T-helper 2 cell treated with Interferon-gamma antibody and Interleukin-4, amounts not matched to agents 5 μg/mL and 100 μg/mL, for 36 hours (primary cell): ENCODE results near the gene DDX17.
"Not testable (repeated sequence)": the region's sequence is repeated elsewhere in the genome, so short reads cannot be mapped to it uniquely, and the experiment has no call there.

Experiments used
- DNase-seq: peaks from one replicate; pipeline ENCODE4 v3.0.0; 2021; ENCODE audit warnings: low spot score
- H3K27ac Mint-ChIP-seq: one replicate; pipeline ENCODE4 v1.8.0; 2021; ENCODE audit warnings: mild to moderate bottlenecking, mixed read lengths
- H3K27me3 Mint-ChIP-seq: one replicate; pipeline ENCODE4 v1.8.0; 2021; ENCODE audit warnings: low read depth, mixed read lengths
- H3K36me3 Mint-ChIP-seq: one replicate; pipeline ENCODE4 v1.8.0; 2021; ENCODE audit warnings: low read depth, mixed read lengths
- H3K4me1 Mint-ChIP-seq: one replicate; pipeline ENCODE4 v1.8.0; 2021; ENCODE audit warnings: low read depth, mixed read lengths
- H3K4me3 Mint-ChIP-seq: one replicate; pipeline ENCODE4 v1.8.0; 2022; ENCODE audit warnings: mild to moderate bottlenecking, moderate library complexity, mixed read lengths
- H3K9me3 Mint-ChIP-seq: one replicate; pipeline ENCODE4 v1.8.0; 2021; ENCODE audit warnings: mixed read lengths

The DDX17 gene

GRCh38 chr22:38484244-38484643 is 21.9 kb downstream of the DDX17 start:
- Mint-ChIP-seq H3K4me3 (no peak overlapping the region), H3K4me1 (peaks cover 19% of the 10 kb centered on the region), H3K9me3 (no peaks in the 10 kb centered on the region), H3K27me3 (no peaks in the 10 kb centered on the region), H3K27ac (no peak overlapping the region), H3K36me3 (peaks cover 74% of the 10 kb centered on the region)
- DNase-seq, result no peak

GRCh38 chr22:38482662-38483308 is 23.3 kb downstream of the DDX17 start:
- peaks cover 63% of the 10 kb centered on the region for H3K36me3 Mint-ChIP-seq
- H3K27me3 Mint-ChIP-seq, result no peaks in the 10 kb centered on the region
- DNase-seq, result no peak
- no peak overlapping the region for H3K27ac Mint-ChIP-seq
- no peak overlapping the region for H3K4me3 Mint-ChIP-seq
- H3K9me3 Mint-ChIP-seq, result no peaks in the 10 kb centered on the region
- peaks cover 13% of the 10 kb centered on the region for H3K4me1 Mint-ChIP-seq

DNA sequence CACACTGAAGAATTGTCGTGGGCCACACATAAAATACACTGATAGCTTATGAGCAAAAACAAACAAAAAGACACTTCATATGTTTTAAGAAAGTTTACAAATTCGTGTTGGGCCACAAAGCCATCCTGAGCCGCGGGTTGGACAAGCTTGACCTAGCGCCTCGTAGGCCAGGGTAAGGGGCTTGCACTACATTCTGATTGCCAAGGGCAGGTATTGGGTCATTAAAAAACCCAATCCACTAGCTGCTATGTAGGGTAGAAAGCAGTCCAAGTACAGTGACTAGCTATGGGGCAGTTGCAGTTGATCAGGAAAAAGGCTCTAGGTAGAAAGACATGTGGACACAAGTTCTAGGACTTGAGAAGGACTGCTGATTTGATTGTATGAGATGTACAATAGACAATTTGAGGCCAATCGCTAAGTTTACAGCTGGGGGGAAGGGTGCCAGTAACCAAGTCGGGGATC is 24.2 kb downstream of the DDX17 start:
- H3K9me3 Mint-ChIP-seq, result no peaks in the 10 kb centered on the region
- no peaks in the 10 kb centered on the region for H3K27me3 Mint-ChIP-seq
- DNase-seq, result no peak
- no peak overlapping the region for H3K27ac Mint-ChIP-seq
- peaks cover 12% of the 10 kb centered on the region for H3K4me1 Mint-ChIP-seq
- no peak overlapping the region for H3K4me3 Mint-ChIP-seq
- H3K36me3 Mint-ChIP-seq, result peaks cover 58% of the 10 kb centered on the region

DNA sequence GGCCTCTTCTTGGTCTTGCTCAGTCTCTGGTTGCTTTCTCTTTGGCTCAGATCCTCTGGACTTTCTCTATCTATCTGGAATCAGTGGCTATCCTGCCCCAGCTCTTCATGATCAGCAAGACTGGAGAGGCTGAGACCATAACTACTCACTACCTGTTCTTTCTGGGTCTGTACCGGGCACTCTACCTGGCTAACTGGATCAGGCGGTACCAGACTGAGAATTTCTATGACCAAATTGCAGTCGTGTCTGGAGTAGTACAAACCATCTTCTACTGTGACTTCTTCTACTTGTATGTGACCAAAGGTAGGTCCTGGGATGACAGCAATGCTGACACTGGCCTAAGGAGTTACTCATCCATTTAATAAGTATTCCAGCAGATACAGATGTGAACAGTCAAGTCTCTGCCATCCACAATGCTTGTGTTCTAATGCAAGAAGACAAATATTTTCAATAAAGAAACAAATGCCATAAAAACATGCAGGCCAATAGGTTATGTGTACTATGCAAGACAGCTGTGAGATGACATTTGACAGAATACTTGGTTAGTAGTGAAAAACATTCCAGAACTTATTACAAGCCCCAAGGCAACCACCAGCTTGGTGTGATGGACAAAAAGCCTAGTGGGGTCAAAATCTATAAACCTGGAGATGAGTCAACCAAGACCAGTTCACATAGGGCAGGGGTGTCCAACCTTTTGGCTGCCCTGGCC is 24.8 kb downstream of the DDX17 start:
- no peak for DNase-seq
- Mint-ChIP-seq H3K27me3 (no peaks in the 10 kb centered on the region), H3K27ac (no peak overlapping the region), H3K36me3 (peaks cover 52% of the 10 kb centered on the region), H3K4me3 (no peak overlapping the region), H3K4me1 (peaks cover 10% of the 10 kb centered on the region), H3K9me3 (no peaks in the 10 kb centered on the region)

GRCh38 chr22:38479096-38479837 is 26.8 kb downstream of the DDX17 start:
- H3K36me3 Mint-ChIP-seq, result peaks cover 36% of the 10 kb centered on the region
- H3K27me3 Mint-ChIP-seq, result peaks cover 2% of the 10 kb centered on the region
- no peak overlapping the region for H3K27ac Mint-ChIP-seq
- no peak for DNase-seq
- H3K4me3 Mint-ChIP-seq, result no peak overlapping the region
- H3K9me3 Mint-ChIP-seq, result no peaks in the 10 kb centered on the region
- peaks cover 4% of the 10 kb centered on the region for H3K4me1 Mint-ChIP-seq

- DNase-seq, result no peak
- H3K27me3 Mint-ChIP-seq, result peaks cover 2% of the 10 kb centered on the region
- H3K4me3 Mint-ChIP-seq, result no peak overlapping the region
- no peaks in the 10 kb centered on the region for H3K9me3 Mint-ChIP-seq
- no peak overlapping the region for H3K27ac Mint-ChIP-seq
- H3K4me1 Mint-ChIP-seq, result no peaks in the 10 kb centered on the region
- peaks cover 20% of the 10 kb centered on the region for H3K36me3 Mint-ChIP-seq
Observed at GRCh38 chr22:38477585-38477984, 28.5 kb downstream of the DDX17 start.

DNA sequence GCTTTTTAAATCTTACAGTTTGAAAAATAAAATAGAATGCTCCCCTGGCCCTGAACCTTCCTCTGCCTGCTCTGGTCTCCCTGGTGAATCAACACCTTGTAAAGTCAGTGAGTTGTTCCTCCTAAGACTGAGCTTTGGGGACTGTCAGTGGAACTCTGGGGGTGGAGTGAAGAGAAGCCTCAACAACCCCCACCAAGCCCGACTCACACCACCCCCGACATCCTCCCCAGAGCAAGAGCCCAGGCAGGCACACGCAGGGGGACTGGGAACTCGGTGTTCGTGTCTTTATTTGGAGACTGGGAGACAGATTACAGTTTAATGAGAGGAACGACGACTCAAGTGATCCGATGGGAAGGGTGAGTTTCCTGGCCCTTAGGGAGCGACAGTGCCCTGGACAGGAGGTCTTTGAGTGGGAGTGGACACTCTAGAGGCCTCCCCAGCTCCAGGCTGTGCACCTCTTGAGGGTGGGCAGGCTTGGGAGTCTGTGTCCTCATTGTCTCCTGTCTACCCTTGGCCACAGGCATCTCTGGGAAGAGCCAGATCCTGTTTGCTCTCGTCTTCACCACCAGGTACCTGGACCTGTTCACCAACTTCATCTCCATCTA is 32.0 kb downstream of the DDX17 start:
- H3K9me3 Mint-ChIP-seq, result no peaks in the 10 kb centered on the region
- H3K4me1 Mint-ChIP-seq, result no peaks in the 10 kb centered on the region
- H3K4me3 Mint-ChIP-seq, result no peak overlapping the region
- no peaks in the 10 kb centered on the region for H3K36me3 Mint-ChIP-seq
- no peak overlapping the region for H3K27ac Mint-ChIP-seq
- no peak for DNase-seq
- peaks cover 2% of the 10 kb centered on the region for H3K27me3 Mint-ChIP-seq

DNA sequence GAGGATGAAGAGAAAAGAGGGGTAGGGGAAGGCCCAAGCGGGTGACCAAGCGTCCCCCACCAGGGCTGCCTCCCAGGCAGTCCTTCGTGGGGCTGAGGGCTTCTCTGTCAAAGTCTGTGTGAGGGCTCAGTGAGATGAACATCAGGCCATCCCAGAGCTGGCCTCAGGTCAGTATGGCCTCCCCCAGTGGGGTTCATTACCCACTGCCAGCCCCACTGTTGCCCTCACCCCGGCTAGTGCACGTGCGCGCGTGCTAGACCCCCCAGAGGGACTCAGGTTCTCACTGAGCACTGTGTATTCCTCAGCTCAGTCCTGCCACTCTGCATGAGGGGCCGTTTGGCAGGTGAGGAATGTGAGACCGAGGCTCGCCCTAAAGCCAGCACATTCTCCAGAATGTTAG is 34.9 kb downstream of the DDX17 start:
- H3K9me3 Mint-ChIP-seq, result no peaks in the 10 kb centered on the region
- H3K4me1 Mint-ChIP-seq, result peaks cover 8% of the 10 kb centered on the region
- no peak overlapping the region for H3K4me3 Mint-ChIP-seq
- DNase-seq, result no peak
- no peaks in the 10 kb centered on the region for H3K36me3 Mint-ChIP-seq
- peaks cover 14% of the 10 kb centered on the region for H3K27me3 Mint-ChIP-seq
- H3K27ac Mint-ChIP-seq, result no peak overlapping the region

GRCh38 chr22:38470179-38470578 is 35.9 kb downstream of the DDX17 start:
- H3K27me3 Mint-ChIP-seq, result peaks cover 23% of the 10 kb centered on the region
- not testable (repeated sequence) for H3K27ac Mint-ChIP-seq, DNase-seq, H3K4me3 Mint-ChIP-seq, H3K36me3 Mint-ChIP-seq, H3K4me1 Mint-ChIP-seq, H3K9me3 Mint-ChIP-seq

DNA sequence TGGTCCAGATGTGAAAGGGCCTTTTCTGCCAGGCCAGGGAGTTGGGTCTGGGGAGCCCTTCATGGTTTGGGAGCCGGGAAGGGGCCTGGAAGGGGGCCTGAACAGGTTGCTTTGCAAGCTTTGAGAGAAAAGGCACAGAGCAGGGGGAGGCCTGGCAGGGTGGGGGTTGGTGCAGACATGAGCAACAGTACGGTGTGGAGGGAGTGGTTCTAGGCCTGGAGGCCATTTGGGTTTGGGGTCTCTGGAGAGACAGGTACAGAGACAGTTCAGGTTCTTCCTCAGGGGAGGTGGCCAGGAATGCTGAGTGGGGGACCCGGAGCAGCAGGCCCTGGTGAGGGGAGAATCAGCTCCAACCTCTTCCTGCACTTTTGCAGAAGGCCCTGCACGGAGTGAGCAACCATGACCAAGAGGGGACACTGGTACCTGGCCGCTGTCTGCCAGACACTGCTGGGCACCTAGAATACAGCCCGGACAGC is 36.8 kb downstream of the DDX17 start:
- H3K27me3 Mint-ChIP-seq, result peaks cover 27% of the 10 kb centered on the region
- H3K4me3 Mint-ChIP-seq, result no peak overlapping the region
- no peak overlapping the region for H3K27ac Mint-ChIP-seq
- H3K36me3 Mint-ChIP-seq, result no peaks in the 10 kb centered on the region
- peaks cover 8% of the 10 kb centered on the region for H3K4me1 Mint-ChIP-seq
- no peak for DNase-seq
- no peaks in the 10 kb centered on the region for H3K9me3 Mint-ChIP-seq

GRCh38 chr22:38468443-38469305 is 37.4 kb downstream of the DDX17 start:
- H3K27ac Mint-ChIP-seq, result no peak overlapping the region
- H3K9me3 Mint-ChIP-seq, result no peaks in the 10 kb centered on the region
- H3K36me3 Mint-ChIP-seq, result no peaks in the 10 kb centered on the region
- peak overlapping the region; percentile 67 for H3K4me3 Mint-ChIP-seq
- peaks cover 8% of the 10 kb centered on the region for H3K4me1 Mint-ChIP-seq
- DNase-seq, result no peak
- peaks cover 33% of the 10 kb centered on the region for H3K27me3 Mint-ChIP-seq

DNA sequence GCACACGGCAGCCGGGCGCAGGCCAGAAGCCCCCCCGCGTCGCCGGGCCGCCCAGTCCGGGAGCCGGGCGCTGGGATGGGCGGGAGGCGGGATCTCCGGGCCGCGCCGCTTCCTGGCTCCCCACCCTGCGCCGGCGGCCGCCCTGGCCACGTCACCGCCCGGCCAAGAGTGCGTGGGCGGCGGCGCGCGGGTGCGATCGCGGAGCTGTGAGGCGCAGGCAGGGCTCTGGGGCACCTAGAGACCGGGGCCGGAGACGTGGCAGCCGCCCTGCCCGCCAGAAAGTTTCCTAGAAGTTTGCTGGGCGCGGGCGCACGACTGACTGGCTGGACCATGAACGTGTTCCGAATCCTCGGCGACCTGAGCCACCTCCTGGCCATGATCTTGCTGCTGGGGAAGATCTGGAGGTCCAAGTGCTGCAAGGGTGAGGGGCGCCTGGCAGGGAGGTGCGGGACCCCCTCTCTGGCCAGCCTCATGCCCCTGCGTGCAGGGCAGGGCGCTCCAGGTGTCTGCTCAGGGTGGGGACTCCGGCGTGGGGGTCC is 38.1 kb downstream of the DDX17 start, which contains the start of gene KDELR3:
TSS of gene KDELR3 (plus strand) at position 193 of the 539 bp plus-strand sequence. CDS start at position 331, 138 bp downstream.
- Mint-ChIP-seq H3K4me1 (peaks cover 12% of the 10 kb centered on the region), H3K27ac (peak within 1 kb of the TSS; percentile 26), H3K9me3 (no peaks in the 10 kb centered on the region), H3K27me3 (peaks cover 40% of the 10 kb centered on the region), H3K4me3 (peak within 1 kb of the TSS; percentile 78), H3K36me3 (no peaks in the 10 kb centered on the region)
- peak; percentile 79 for DNase-seq

DNA sequence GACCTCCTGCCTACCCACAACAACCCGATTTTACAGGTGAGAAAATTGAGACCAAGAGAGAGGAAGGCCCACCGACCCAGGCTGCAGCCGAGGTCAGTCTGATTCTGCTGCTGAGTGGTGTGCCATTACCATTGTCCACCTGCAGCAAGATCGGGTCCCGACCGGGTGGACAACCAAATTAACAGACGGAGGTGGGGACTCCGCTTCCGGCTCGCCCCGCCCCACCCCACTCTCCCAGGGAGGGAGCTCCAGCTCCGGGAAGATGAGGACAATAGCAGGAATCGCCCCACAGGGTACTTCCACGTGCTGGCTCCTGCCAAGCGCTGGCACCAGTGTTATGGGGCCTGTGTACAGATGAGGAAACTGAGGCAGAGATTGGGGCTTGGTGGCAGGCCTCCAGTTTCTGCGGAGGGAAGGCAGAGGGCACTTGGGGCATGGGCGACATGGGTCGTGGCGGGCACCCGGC is 38.6 kb downstream of the DDX17 start:
- peak overlapping the region; percentile 26 for H3K27ac Mint-ChIP-seq
- H3K4me1 Mint-ChIP-seq, result peaks cover 13% of the 10 kb centered on the region
- no peaks in the 10 kb centered on the region for H3K9me3 Mint-ChIP-seq
- peaks cover 42% of the 10 kb centered on the region for H3K27me3 Mint-ChIP-seq
- peak overlapping the region; percentile 78 for H3K4me3 Mint-ChIP-seq
- DNase-seq, result no peak
- H3K36me3 Mint-ChIP-seq, result no peaks in the 10 kb centered on the region
